ENCODE measurements around the gene BCL2L15. TPM values are rescaled to one million over a fixed set of nuclear protein-coding genes. Genes with fewer than 3 reads are reported as not detected.

BCL2L15 gene
- total RNA-seq, 1 donor from 2014 or later = 0.14 TPM

GRCh38 chr1:113935176-113935575 lies 47.8 kb upstream of the BCL2L15 start:
- H4K20me1 ChIP-seq (ENCODE audit: insufficient read depth, low read length) = peaks cover 97% of the 10 kb centered on the region
- H3K27me3 ChIP-seq (ENCODE audit: insufficient read depth, low read length) = no peaks in the 10 kb centered on the region
- H3K4me2 ChIP-seq (ENCODE audit: low read length) = no peak overlapping the region
- H3K36me3 Mint-ChIP-seq (ENCODE audit: low read depth, unreplicated experiment) = peaks cover 2% of the 10 kb centered on the region
- no peak overlapping the region for H2AFZ ChIP-seq (ENCODE audit: low read depth, low read length)
- H3K9ac ChIP-seq (ENCODE audit: low read length) = no peak overlapping the region
- no peak overlapping the region for H3K4me3 Mint-ChIP-seq (ENCODE audit: unreplicated experiment)
- no peak for DNase-seq (ENCODE audit: low read depth)
- no peaks in the 10 kb centered on the region for H3K9me3 ChIP-seq (ENCODE audit: insufficient read depth, low read depth, low read length)
- H3K79me2 ChIP-seq (ENCODE audit: insufficient read depth, low read length) = peaks cover 99% of the 10 kb centered on the region
- H3K27me3 Mint-ChIP-seq (ENCODE audit: low read depth, unreplicated experiment) = no peaks in the 10 kb centered on the region
- no peak for FAIRE-seq
- H3K9me3 Mint-ChIP-seq (ENCODE audit: unreplicated experiment) = no peaks in the 10 kb centered on the region
- H3K27ac ChIP-seq (ENCODE audit: low read depth, low read length) = no peak overlapping the region
- peaks cover 22% of the 10 kb centered on the region for H3K4me1 Mint-ChIP-seq (ENCODE audit: low read depth, unreplicated experiment)
- no peak for TF ChIP-seq EZH2 (IDR thresholded peaks at IDR 0.05; ENCODE audit: insufficient read depth, low read length)
- TF ChIP-seq CTCF (IDR thresholded peaks at IDR 0.05; ENCODE audit: insufficient read depth, low read depth, low read length) = no peak
- H3K27ac Mint-ChIP-seq (ENCODE audit: unreplicated experiment) = no peak overlapping the region
- H3K36me3 ChIP-seq (ENCODE audit: insufficient read depth, low read length) = no peaks in the 10 kb centered on the region
- no peak overlapping the region for H3K4me3 ChIP-seq (ENCODE audit: insufficient read depth, low read depth, low read length)
- H3K4me1 ChIP-seq (ENCODE audit: insufficient read depth, low read length) = peaks cover 17% of the 10 kb centered on the region

- Histone ChIP-seq H3K4me2 (ENCODE audit: low read length) (no peak overlapping the region), H3K36me3 (ENCODE audit: insufficient read depth, low read length) (no peaks in the 10 kb centered on the region), H3K27me3 (ENCODE audit: insufficient read depth, low read length) (no peaks in the 10 kb centered on the region), H4K20me1 (ENCODE audit: insufficient read depth, low read length) (peaks cover 93% of the 10 kb centered on the region), H3K4me1 (ENCODE audit: insufficient read depth, low read length) (peaks cover 17% of the 10 kb centered on the region), H3K9me3 (ENCODE audit: insufficient read depth, low read depth, low read length) (no peaks in the 10 kb centered on the region), H2AFZ (ENCODE audit: low read depth, low read length) (no peak overlapping the region), H3K27ac (ENCODE audit: low read depth, low read length) (no peak overlapping the region), H3K4me3 (ENCODE audit: insufficient read depth, low read depth, low read length) (no peak overlapping the region), H3K79me2 (ENCODE audit: insufficient read depth, low read length) (peaks cover 98% of the 10 kb centered on the region), H3K9ac (ENCODE audit: low read length) (no peak overlapping the region)
- DNase-seq (ENCODE audit: low read depth) (no peak), FAIRE-seq (no peak)
- Mint-ChIP-seq H3K4me3 (ENCODE audit: unreplicated experiment) (no peak overlapping the region), H3K36me3 (ENCODE audit: low read depth, unreplicated experiment) (no peaks in the 10 kb centered on the region), H3K27me3 (ENCODE audit: low read depth, unreplicated experiment) (no peaks in the 10 kb centered on the region), H3K9me3 (ENCODE audit: unreplicated experiment) (no peaks in the 10 kb centered on the region), H3K27ac (ENCODE audit: unreplicated experiment) (no peak overlapping the region), H3K4me1 (ENCODE audit: low read depth, unreplicated experiment) (peaks cover 22% of the 10 kb centered on the region)
- TF ChIP-seq CTCF (IDR thresholded peaks at IDR 0.05; ENCODE audit: insufficient read depth, low read depth, low read length) (no peak), EZH2 (IDR thresholded peaks at IDR 0.05; ENCODE audit: insufficient read depth, low read length) (no peak)
Observed at GRCh38 chr1:113934511-113935055, 47.2 kb upstream of the BCL2L15 start.

GRCh38 chr1:113934006-113934405 lies 46.6 kb upstream of the BCL2L15 start:
- Mint-ChIP-seq H3K27me3 (ENCODE audit: low read depth, unreplicated experiment) (no peaks in the 10 kb centered on the region), H3K27ac (ENCODE audit: unreplicated experiment) (no peak overlapping the region), H3K36me3 (ENCODE audit: low read depth, unreplicated experiment) (no peaks in the 10 kb centered on the region), H3K4me1 (ENCODE audit: low read depth, unreplicated experiment) (peaks cover 22% of the 10 kb centered on the region), H3K4me3 (ENCODE audit: unreplicated experiment) (no peak overlapping the region), H3K9me3 (ENCODE audit: unreplicated experiment) (no peaks in the 10 kb centered on the region)
- H3K4me2 ChIP-seq (ENCODE audit: low read length) = no peak overlapping the region
- H3K9me3 ChIP-seq (ENCODE audit: insufficient read depth, low read depth, low read length) = no peaks in the 10 kb centered on the region
- TF ChIP-seq EZH2 (IDR thresholded peaks at IDR 0.05; ENCODE audit: insufficient read depth, low read length) = no peak
- TF ChIP-seq CTCF (IDR thresholded peaks at IDR 0.05; ENCODE audit: insufficient read depth, low read depth, low read length) = no peak
- H3K27ac ChIP-seq (ENCODE audit: low read depth, low read length) = no peak overlapping the region
- H3K4me3 ChIP-seq (ENCODE audit: insufficient read depth, low read depth, low read length) = no peak overlapping the region
- H3K79me2 ChIP-seq (ENCODE audit: insufficient read depth, low read length) = peaks cover 96% of the 10 kb centered on the region
- no peak overlapping the region for H2AFZ ChIP-seq (ENCODE audit: low read depth, low read length)
- DNase-seq (ENCODE audit: low read depth) (no peak), FAIRE-seq (no peak)
- peaks cover 17% of the 10 kb centered on the region for H3K4me1 ChIP-seq (ENCODE audit: insufficient read depth, low read length)
- H3K36me3 ChIP-seq (ENCODE audit: insufficient read depth, low read length) = no peaks in the 10 kb centered on the region
- H4K20me1 ChIP-seq (ENCODE audit: insufficient read depth, low read length) = peaks cover 87% of the 10 kb centered on the region
- H3K9ac ChIP-seq (ENCODE audit: low read length) = no peak overlapping the region
- no peaks in the 10 kb centered on the region for H3K27me3 ChIP-seq (ENCODE audit: insufficient read depth, low read length)
